Nephron (organoid): Measurements from ENCODE around the gene LMX1B.

Source experiments
- H3K27ac Mint-ChIP-seq, 3 experiments: 2 replicates each; pipeline ENCODE4 v1.8.0; 2020; ENCODE audit warnings: mixed read lengths in 3 of 3, mild to moderate bottlenecking in 2 of 3, moderate library complexity in 1 of 3
- H3K27me3 Mint-ChIP-seq: 2 replicates; pipeline ENCODE4 v1.8.0; 2021; ENCODE audit warnings: low read depth, mild to moderate bottlenecking, moderate library complexity, mixed read lengths
- H3K36me3 Mint-ChIP-seq: 2 replicates; pipeline ENCODE4 v1.8.0; 2020; ENCODE audit warnings: low read depth, mixed read lengths
- H3K4me1 Mint-ChIP-seq: 2 replicates; pipeline ENCODE4 v1.8.0; 2020; ENCODE audit warnings: mixed read lengths
- H3K4me3 Mint-ChIP-seq, 3 experiments: 2 replicates each; pipeline ENCODE4 v1.8.0; 2020; ENCODE audit warnings: mild to moderate bottlenecking in 3 of 3, mixed read lengths in 3 of 3, moderate library complexity in 2 of 3
- H3K9me3 Mint-ChIP-seq: 2 replicates; pipeline ENCODE4 v1.8.0; 2020; ENCODE audit warnings: mixed read lengths
- CTCF ChIP-seq, 3 experiments: fragments of 200-600 bp; sonication (generic); IDR thresholded peaks; one replicate each; pipeline ENCODE4 v1.5.0; 2021; ENCODE audit warnings: antibody characterized with exemption in 3 of 3; ENCODE audit not compliant: unreplicated experiment in 3 of 3

The LMX1B gene

GRCh38 chr9:126617823-126618165 lies 4.1 kb downstream of the LMX1B start:
- Mint-ChIP-seq H3K4me3 (peak overlapping the region; percentile 63 to 83 (median 79)), H3K4me1 (peaks cover 19% of the 10 kb centered on the region), H3K36me3 (no peaks in the 10 kb centered on the region), H3K27ac (peak overlapping the region in 1 of 3 experiments; percentile 8), H3K27me3 (peaks cover 95% of the 10 kb centered on the region), H3K9me3 (no peaks in the 10 kb centered on the region)
- TF ChIP-seq CTCF (IDR thresholded peaks at IDR 0.05; ENCODE audit: unreplicated experiment in 3 of 3): no peak

- H3K4me3 Mint-ChIP-seq: peak overlapping the region; percentile 63 to 83 (median 79)
- H3K27ac Mint-ChIP-seq: peak overlapping the region in 1 of 3 experiments; percentile 8
- H3K9me3 Mint-ChIP-seq: no peaks in the 10 kb centered on the region
- no peaks in the 10 kb centered on the region for H3K36me3 Mint-ChIP-seq
- H3K4me1 Mint-ChIP-seq: peaks cover 20% of the 10 kb centered on the region
- H3K27me3 Mint-ChIP-seq: peaks cover 95% of the 10 kb centered on the region
- no peak for TF ChIP-seq CTCF (IDR thresholded peaks at IDR 0.05; ENCODE audit: unreplicated experiment in 3 of 3)
Observed at GRCh38 chr9:126618190-126618584, 4.5 kb downstream of the LMX1B start.

GRCh38 chr9:126618585-126619360 lies 5.0 kb downstream of the LMX1B start:
- peak overlapping the region; percentile 63 to 83 (median 79) for H3K4me3 Mint-ChIP-seq
- no peak for TF ChIP-seq CTCF (IDR thresholded peaks at IDR 0.05; ENCODE audit: unreplicated experiment in 3 of 3)
- H3K9me3 Mint-ChIP-seq: no peaks in the 10 kb centered on the region
- peaks cover 20% of the 10 kb centered on the region for H3K4me1 Mint-ChIP-seq
- peaks cover 95% of the 10 kb centered on the region for H3K27me3 Mint-ChIP-seq
- peak overlapping the region in 2 of 3 experiments; percentile 41 to 60 for H3K27ac Mint-ChIP-seq
- no peaks in the 10 kb centered on the region for H3K36me3 Mint-ChIP-seq

GRCh38 chr9:126619361-126620135 lies 5.8 kb downstream of the LMX1B start:
- Mint-ChIP-seq H3K4me3 (peak overlapping the region; percentile 51 to 76 (median 74)), H3K9me3 (no peaks in the 10 kb centered on the region), H3K4me1 (peaks cover 20% of the 10 kb centered on the region), H3K27ac (peak overlapping the region in 2 of 3 experiments; percentile 41 to 60), H3K36me3 (no peaks in the 10 kb centered on the region), H3K27me3 (peaks cover 99% of the 10 kb centered on the region)
- TF ChIP-seq CTCF (IDR thresholded peaks at IDR 0.05; ENCODE audit: unreplicated experiment in 3 of 3): no peak

GRCh38 chr9:126620478-126620877 lies 6.8 kb downstream of the LMX1B start:
- TF ChIP-seq CTCF (IDR thresholded peaks at IDR 0.05; ENCODE audit: unreplicated experiment in 3 of 3): no peak
- Mint-ChIP-seq H3K27ac (peak overlapping the region in 1 of 3 experiments; percentile 23), H3K9me3 (no peaks in the 10 kb centered on the region), H3K4me3 (peak overlapping the region in 2 of 3 experiments; percentile 7 to 46), H3K4me1 (peaks cover 20% of the 10 kb centered on the region), H3K36me3 (no peaks in the 10 kb centered on the region), H3K27me3 (peaks cover 99% of the 10 kb centered on the region)
